HG03378 (cell line): ENCODE measurements around the gene DMAP1.
"Not testable (repeated sequence)": the region's sequence is repeated elsewhere in the genome, so short reads cannot be mapped to it uniquely, and the experiment has no call there.

Source experiments
- ATAC-seq: cut with Tn5 transposase; IDR thresholded peaks from one replicate; pipeline ENCODE4 v1.9.1; 2021; ENCODE audit warnings: mild to moderate bottlenecking, moderate library complexity; ENCODE audit not compliant: unreplicated experiment

Gene DMAP1, protein sequence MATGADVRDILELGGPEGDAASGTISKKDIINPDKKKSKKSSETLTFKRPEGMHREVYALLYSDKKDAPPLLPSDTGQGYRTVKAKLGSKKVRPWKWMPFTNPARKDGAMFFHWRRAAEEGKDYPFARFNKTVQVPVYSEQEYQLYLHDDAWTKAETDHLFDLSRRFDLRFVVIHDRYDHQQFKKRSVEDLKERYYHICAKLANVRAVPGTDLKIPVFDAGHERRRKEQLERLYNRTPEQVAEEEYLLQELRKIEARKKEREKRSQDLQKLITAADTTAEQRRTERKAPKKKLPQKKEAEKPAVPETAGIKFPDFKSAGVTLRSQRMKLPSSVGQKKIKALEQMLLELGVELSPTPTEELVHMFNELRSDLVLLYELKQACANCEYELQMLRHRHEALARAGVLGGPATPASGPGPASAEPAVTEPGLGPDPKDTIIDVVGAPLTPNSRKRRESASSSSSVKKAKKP

DNA sequence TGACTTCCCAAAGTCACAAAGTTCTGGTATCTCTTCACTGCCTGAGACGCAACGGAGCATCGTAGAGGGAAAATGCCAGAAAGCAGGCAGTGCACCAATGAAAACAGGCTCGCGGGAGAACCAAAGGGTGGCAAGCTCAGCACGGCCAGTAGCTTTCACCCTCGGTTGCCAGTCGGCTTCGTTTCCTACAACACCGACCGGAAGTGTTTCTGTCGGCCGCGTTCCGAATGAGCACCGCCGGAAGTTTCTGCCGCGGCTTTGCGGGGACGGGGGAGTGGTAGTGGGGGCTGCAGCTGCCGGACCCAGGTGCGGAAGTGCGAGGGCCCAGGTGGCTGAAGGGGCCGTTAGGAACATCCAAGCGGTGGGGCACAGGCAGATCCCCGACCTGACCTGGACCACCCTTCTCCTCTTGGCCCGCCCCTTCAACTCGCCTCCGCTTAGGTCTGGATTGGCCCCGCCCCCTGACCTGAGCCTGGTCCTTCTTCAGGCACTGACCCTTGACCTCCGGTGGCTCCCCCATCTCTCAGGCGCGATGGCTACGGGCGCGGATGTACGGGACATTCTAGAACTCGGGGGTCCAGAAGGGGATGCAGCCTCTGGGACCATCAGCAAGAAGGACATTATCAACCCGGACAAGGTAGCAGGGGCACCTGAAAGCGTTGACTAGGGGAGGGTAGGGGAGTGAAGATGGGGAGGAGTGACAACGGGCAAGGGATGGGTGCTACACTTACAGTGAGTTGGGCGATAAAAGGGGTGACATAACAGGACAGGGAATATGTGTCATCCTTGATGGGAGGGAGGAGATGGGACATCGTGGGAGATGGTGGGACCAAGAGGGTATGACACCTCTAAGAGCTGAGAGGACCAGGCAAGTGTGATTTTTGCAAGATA is at the start of gene DMAP1:
Gene DMAP1 (plus strand): TSS at position 250 of the 891 bp plus-strand sequence. CDS start 283 bp downstream, at position 533.
- ATAC-seq, result no peak

DNA sequence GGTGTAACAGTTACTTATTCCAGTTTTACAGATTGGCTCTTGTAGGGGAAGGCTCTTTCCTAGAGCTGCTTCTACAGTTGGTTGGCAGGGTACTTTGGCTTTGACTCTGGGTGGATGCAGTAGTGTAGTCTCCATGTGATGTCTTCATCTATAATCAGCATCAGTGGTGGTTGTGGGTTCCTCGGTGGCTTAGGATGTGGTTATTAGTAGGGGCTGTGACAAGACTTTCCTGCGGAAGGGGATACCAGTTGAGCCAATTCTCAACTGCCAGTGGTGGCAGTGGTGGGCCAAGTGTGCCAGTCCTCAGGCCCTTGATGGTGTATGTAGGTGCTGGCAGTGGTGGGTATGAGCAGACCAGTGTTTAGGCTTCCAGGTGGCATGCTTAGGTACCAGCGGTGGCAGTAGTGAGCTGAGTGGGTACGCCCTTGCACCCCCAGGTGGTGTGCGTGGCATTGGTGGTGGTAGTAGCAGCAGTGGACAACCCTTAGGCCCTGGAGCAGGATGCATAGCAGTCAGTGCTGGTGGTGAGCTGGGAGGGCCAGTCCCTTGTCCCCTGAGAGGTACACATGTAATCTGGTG is 44.7 kb upstream of the DMAP1 start:
- no peak for ATAC-seq

DNA sequence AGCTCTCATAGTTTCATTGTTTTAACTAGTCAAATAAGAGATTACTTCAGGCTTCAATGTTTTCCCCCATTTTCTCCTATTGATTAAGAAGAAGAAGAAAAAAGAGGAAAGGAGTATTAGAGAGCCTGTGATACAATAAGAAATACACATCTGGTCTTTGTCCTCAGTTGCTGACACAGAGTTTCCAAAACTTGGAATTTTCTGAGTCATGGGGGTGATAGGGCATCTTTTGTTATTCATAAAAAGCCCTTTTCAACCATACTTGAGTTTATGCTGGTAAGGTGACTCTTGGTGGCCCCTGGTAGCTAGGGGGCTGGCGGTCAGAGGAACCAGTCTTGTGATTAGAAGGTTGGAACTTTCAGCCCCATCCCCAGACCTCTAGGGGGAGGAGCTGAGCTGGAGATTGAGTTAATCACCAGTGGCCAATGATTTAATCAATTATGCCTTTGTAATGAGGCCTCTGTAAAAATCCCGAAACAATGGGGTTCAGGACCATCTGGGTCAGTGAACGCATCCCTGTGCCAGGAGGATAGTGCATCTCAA is 42.9 kb upstream of the DMAP1 start:
- ATAC-seq, result no peak

DNA sequence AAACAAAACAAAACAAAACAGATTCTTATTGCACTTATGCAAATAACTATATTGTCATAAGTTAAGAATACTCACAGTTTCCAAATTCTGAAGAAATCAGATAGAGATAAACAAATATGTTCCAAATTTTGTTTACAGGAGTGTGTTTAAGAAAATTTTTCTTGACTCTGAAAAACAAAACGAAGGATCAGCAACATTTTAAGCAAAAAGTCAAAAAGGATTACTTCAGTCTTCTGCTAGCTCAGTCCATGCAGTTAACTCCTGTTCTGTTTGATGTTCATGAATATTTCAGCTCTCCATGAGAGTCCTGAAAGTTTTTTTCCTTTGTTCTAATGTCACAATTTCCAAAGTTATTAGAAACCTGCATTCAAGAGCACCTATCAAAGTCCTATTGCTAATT is 38.6 kb upstream of the DMAP1 start:
- ATAC-seq, result no peak

DNA sequence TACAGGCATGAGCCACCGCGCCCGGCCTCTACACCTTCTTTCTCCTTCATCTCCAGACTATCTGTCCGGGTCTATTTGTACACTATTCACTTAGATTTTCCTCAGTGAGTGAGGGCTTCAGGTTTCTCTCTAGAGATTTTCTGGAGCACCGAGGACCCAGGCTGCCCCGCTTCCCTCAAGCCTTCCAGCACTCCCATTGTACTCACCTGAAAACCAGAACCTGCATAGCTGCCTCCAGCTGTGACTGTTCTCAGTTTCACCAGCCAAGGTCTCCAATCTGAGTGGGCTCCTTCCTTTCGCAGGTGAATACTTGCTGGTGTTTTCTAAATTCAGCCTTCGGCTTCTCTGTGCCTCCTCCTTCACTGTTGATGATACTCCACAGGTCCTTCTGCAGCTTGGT is 12.9 kb upstream of the DMAP1 start:
- no peak for ATAC-seq

DNA sequence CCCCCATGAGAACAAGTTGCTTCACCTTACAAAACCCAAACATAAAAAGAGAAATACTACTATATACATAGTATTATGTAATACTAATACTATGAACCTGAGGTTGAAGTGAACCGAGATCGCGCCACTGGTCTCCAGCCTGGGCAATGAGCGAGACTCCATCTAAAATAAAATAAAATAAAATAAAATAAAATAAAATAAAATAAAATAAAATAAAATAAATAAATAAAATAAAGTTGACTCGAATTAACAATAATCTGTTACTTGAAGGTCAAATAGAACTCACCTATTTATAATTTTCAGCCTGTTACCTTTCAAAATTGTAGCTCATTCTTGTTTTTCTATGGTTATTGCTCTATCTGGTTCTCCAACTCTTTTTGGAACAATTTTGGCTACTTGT is 6.7 kb upstream of the DMAP1 start:
- ATAC-seq, result not testable (repeated sequence)

DNA sequence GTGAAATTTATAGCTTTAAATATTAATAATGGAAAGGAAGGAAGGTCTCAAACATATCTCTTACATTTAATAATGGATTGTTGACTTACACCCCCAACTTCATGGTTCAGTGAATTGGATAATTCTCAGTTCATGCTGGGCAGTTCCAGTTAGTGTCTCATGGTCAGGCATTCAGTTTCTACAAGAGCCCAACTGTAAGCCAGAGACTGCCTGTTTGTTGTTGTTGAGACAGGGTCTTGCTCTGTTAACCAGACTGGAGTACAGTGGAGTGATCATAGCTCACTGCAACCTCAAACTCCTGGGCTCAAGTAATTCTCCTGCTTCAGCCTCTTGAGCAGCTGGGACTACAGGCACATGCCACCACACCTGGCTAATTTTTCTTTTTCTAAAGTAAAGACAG is 5.0 kb upstream of the DMAP1 start:
- no peak for ATAC-seq

DNA sequence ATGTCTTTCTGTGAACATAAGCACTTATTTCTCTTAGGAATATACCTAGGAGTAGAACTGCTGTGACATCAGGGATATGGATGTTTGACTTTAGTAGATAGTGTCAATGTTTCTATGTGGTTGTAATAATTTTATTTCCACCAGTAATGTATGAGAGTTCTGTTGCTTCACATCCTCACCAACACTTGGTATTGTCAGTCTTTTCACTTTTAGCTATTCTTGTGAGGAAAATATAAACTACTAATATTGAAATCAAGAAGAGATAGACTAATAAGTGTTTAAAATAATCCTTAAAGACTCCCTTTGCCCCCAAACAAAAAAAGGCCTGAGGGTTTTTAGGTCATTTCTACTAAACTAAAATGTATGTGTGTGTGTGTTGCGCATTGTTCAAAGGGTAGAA is 2.7 kb upstream of the DMAP1 start:
- no peak for ATAC-seq

DNA sequence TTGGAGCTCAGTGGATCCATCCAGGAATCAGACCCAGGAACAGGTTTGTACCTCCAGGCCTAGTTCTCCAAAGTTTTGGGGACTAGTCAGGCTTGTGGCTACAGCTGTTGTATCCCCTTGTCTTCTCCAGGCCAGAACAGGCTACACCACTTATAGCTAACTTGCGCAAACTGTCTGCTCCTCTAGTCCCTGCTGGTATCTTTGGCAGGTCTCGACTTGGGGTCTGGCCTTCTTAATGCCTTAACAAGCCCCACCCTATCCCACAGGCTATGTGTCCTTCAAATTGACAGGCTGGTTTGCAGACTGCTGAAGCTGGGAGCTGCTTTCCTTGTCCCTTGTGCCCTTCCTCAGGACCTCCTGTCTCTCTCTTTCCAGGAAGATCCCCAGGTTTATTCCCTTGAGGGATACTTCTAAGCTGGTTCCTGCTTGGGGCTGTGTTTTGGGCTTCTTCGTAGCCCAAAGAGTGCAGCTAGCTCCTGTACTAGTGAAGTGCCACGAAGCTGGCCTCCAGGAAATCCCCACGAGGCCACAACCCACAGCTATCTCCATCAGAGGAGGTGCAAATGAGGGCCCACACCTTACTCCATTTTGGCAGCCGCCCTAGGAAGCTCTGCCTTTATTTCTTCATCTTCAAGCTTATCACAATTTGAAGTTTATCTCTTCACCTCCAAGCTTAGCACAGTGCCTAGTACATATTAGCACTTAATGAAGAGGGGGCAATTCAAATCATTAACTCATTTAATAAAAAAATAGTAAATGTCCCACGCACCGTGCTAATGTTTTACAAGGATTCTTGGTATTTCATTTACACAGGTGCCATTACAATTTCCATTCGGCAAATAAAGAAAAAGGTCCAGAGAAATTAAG is 683 bp upstream of the DMAP1 start:
- ATAC-seq, result no peak

DNA sequence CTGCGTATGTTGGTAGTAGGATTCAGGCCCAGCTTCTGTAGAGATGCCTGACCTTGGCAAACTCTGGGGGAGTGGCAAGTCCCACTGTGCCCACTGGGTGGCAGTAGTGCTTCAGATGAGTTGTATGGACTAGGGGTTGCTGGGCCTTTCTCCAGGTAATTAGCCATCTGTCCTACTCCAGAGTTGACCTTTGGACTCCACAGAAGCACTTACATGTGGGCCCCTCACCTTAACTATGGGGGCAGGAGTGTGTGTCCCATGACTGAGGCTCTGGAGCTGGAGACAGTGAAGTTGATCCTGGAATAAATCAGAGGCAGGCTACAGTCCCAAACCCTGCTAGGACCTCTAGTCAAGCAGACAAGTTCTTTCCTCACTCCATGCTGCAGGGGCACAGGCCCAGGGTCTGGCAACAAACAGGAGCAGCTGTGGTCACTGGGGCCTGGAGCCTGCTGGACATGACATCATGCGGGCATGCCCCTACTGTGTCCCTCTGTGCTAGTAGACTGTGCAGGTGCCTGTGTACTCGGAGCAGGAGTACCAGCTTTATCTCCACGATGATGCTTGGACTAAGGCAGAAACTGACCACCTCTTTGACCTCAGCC is 4.6 kb downstream of the DMAP1 start:
- ATAC-seq, result no peak

DNA sequence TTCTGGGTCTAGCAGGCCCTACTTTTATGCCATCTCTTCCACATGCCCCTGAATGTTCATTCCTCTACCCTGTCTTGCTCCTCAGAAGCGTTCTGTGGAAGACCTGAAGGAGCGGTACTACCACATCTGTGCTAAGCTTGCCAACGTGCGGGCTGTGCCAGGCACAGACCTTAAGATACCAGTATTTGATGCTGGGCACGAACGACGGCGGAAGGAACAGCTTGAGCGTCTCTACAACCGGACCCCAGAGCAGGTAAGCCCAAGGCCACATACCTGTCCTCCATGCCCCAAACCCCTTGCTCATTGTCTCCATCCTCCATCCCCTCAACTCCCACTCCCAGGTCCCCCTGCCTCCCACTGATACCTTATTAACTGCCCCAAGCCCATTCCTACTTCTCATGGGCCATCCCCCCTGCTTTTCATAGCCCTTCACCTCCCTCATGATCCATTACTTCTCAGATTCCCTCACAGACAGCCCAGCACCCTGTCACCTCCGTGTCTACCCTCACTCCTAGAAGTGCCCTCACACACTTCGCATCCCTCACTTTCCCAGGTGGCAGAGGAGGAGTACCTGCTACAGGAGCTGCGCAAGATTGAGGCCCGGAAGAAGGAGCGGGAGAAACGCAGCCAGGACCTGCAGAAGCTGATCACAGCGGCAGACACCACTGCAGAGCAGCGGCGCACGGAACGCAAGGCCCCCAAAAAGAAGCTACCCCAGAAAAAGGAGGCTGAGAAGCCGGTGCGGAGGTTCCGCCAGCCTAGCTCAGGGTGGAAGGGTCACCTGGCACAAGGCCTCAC is 5.4 kb downstream of the DMAP1 start:
- ATAC-seq, result no peak

DNA sequence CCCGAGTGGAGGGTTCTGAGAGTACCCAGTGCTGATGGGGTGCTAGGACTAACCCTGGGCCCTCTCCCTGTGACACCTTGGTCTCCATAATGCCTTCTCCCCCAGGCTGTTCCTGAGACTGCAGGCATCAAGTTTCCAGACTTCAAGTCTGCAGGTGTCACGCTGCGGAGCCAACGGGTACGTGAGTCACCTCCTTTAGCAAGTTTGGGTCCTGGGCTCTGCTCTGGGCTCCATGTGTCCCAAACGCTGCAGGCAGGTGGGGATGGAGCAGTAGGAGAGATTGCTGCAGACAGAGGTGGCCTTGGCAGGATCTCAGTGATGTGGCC is 6.0 kb downstream of the DMAP1 start:
- no peak for ATAC-seq

DNA sequence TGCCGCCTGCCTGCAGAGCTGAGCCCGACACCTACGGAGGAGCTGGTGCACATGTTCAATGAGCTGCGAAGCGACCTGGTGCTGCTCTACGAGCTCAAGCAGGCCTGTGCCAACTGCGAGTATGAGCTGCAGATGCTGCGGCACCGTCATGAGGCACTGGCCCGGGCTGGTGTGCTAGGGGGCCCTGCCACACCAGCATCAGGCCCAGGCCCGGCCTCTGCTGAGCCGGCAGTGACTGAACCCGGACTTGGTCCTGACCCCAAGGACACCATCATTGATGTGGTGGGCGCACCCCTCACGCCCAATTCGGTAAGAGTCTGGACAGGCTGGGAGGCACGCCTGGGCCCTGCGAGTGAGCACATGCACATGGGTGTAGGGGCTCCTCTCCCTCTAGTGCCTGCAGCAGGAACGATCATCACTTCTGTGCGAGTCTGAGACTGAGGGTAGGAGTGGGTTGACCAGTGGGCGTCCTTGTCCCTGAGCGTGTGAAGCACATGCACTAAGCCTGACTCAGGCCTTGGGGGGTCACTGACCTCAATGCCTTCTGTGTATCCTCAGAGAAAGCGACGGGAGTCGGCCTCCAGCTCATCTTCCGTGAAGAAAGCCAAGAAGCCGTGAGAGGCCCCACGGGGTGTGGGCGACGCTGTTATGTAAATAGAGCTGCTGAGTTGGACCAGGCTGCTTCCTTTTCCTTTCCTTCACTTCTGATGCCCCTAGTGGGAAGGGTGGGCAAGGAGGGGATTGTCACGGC is 6.9 kb downstream of the DMAP1 start:
- no peak for ATAC-seq

DNA sequence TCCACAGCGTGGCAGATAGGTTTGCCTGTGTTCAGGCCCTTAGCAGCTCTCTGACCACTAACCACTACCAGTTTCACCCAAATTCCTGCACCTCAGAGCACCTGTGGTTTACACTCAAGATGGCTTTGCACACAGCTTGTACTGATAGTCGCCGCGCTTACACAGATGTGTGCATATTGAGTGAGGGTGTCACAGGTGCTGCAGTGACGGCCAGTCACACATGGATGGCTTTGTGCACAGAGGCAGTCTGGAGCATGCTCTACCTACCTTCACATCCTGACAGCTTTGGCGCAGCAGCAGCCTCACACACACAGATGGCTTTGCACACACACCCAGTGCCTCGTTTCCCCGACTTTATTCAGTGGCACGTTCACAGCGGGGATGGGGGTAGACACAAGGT is 7.5 kb downstream of the DMAP1 start:
- no peak for ATAC-seq

DNA sequence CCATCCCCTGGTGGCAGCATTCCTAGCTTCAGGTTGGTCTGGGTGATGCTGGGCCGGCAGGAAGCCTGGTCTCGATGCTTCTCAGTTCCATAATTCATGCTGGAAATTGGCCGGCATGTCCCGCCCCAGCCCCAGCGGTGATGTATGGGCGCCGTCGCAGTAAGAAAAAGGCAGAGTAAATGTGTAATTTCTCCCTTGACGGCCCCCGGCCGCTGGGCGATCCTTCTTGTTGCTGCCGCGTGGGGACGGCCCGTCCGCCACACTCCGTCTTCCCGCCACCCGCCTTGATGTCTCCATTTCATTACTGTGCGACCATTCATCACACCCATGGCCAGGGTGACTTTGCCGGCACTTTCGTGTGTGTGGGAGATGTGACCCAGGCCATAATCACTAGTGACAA is 8.5 kb downstream of the DMAP1 start:
- no peak for ATAC-seq

DNA sequence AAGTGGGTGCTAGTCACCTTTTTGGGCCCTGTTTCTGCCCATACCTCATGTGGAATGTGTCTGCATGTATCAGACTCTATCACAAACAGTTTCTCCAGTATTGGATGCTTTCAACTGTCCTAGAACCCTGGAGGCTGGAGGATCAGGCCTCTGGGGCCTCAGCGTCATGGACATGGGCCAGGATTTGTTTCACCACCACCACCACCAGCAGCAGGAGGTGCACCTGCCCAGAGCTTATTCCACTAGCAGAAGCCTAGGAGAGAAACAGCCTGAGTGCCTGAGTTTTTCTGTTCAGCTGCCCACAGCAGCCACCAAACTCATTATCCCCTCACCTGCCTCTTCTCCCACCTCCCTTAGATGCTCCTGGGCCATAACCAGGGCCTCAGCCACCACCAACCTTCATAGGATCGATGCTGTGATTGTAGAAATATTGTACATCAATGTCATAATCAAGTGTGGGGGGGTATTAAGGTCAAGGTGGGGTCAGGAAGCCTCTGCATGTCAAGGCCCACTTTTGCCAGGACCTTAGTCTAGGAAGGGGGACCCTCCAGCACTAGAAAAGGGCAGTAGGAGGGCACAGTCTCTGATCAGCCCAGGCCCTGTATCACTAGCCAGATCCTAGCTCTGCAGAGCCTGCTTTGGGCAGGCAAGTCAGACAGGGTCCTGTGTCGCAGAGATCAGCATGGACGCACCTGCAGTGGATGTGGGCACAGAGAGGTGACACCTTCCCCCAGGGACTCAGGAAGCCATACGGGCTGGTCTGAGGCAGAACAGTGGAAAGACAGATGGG is 9.3 kb downstream of the DMAP1 start:
- ATAC-seq, result no peak

DNA sequence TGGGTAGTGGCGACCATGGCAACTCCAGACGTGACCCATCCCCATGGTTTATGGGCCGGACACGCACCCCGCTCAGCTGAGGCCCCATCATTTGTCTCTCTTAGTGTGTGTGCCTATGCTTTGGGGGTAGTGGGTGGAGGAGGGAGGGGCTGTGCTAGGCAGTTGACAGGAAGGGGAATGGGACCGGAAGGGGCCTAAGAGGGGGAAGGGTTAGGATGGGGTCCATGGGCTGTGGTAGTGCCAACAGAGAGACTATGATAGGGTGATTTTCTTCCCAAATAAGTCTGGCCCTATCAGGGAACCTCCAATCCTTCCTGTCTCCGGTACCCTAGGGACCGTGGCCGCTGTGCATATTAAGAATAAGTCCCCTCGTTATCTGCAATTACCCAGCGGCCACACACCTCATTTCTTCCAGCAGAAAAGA is 9.9 kb downstream of the DMAP1 start:
- ATAC-seq, result no peak

DNA sequence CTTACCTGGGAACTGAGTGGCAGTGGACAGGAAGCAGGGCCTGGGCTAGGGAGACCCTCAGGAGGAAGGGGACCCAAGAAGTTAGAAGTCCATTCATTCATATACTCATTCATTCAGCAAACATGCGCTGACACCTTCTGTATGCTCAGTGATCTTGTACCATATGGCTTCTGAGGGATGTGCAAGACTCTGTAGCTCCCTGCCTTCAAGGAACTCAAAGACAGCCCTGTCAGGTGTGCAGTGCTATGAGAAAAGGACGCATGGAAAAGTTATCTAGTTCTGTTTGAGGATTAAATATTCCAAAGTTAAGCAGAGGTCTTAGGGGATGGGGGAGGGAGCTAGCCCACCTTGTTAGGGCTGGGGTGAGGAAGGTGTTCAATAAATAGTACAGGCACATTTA is 12.5 kb downstream of the DMAP1 start:
- no peak for ATAC-seq
